Body of pancreas (tissue), 4 donors: ENCODE measurements around the gene RPRD1A.

ENCODE experiments used
- POLR2A ChIP-seq, 3 donors: fragments of 450-650 bp; IDR thresholded peaks; one replicate each; pipeline ENCODE4 v1.6.1; 2016; ENCODE audit warnings: antibody characterized with exemption in 3 of 3, mild to moderate bottlenecking in 2 of 3
- TF ChIP-seq, protein P1 (sequence below), 7 experiments: fragments of 450-650 bp in 4 of 7; fragments of 200-600 bp in 3 of 7; sonication (generic) in 3 of 7; IDR thresholded peaks; one replicate each; pipeline ENCODE4 v1.5.1; 2016 to 2019; ENCODE audit warnings: antibody characterized with exemption in 7 of 7

GRCh38 chr18:36066686-36067054 lies 689 bp downstream of the RPRD1A start:
- TF ChIP-seq POLR2A (IDR thresholded peaks at IDR 0.05) = no peak
- TF ChIP-seq, protein P1, sequence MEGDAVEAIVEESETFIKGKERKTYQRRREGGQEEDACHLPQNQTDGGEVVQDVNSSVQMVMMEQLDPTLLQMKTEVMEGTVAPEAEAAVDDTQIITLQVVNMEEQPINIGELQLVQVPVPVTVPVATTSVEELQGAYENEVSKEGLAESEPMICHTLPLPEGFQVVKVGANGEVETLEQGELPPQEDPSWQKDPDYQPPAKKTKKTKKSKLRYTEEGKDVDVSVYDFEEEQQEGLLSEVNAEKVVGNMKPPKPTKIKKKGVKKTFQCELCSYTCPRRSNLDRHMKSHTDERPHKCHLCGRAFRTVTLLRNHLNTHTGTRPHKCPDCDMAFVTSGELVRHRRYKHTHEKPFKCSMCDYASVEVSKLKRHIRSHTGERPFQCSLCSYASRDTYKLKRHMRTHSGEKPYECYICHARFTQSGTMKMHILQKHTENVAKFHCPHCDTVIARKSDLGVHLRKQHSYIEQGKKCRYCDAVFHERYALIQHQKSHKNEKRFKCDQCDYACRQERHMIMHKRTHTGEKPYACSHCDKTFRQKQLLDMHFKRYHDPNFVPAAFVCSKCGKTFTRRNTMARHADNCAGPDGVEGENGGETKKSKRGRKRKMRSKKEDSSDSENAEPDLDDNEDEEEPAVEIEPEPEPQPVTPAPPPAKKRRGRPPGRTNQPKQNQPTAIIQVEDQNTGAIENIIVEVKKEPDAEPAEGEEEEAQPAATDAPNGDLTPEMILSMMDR (IDR thresholded peaks at IDR 0.05) = no peak
